Uterus (tissue), 2 donors: ENCODE measurements around the gene PRIMA1.

ENCODE experiments used
- CTCF ChIP-seq, 4 experiments: fragments of 200-600 bp in 2 of 4; fragments of 450-650 bp in 2 of 4; sonication (generic) in 2 of 4; IDR thresholded peaks; one replicate each; pipeline ENCODE4 v1.5.1; 2016 to 2019; ENCODE audit warnings: antibody characterized with exemption in 4 of 4, mild to moderate bottlenecking in 2 of 4, moderate library complexity in 1 of 4
- POLR2A ChIP-seq, 2 donors: fragments of 450-650 bp; IDR thresholded peaks; one replicate each; pipeline ENCODE4 v1.6.1; 2016; ENCODE audit warnings: antibody characterized with exemption in 2 of 2, mild to moderate bottlenecking in 1 of 2, moderate library complexity in 1 of 2

GRCh38 chr14:93765155-93765554 lies 23.1 kb downstream of the PRIMA1 start:
- TF ChIP-seq CTCF (IDR thresholded peaks at IDR 0.05) (no peak), POLR2A (IDR thresholded peaks at IDR 0.05) (no peak)
